Hepatocyte (in vitro differentiated cells): Measurements from ENCODE around the gene KLK8.

ENCODE experiments used
- CTCF ChIP-seq: fragments of 200-600 bp; sonication (generic); IDR thresholded peaks from 2 replicates; pipeline ENCODE4 v1.5.1; 2016; ENCODE audit warnings: antibody characterized with exemption, mild to moderate bottlenecking; ENCODE audit not compliant: poor library complexity
- EZH2 ChIP-seq: fragments of 200-600 bp; sonication (generic); IDR thresholded peaks from 2 replicates; pipeline ENCODE4 v1.6.1; 2016; ENCODE audit warnings: antibody characterized with exemption, mild to moderate bottlenecking, borderline replicate concordance
- EZH2phosphoT487 ChIP-seq: fragments of 200-600 bp; sonication (generic); IDR thresholded peaks from one replicate; pipeline ENCODE4 v1.6.1; 2018; ENCODE audit warnings: antibody characterized with exemption, mild to moderate bottlenecking, low read depth, moderate library complexity; ENCODE audit not compliant: unreplicated experiment, severe bottlenecking

GRCh38 chr19:51043497-51043896, 42.1 kb upstream of the KLK8 start:
- TF ChIP-seq EZH2phosphoT487 (no peak), CTCF (no peak), EZH2 (no peak)
